A549 treated with CpdA at 1 μM for 4 hours (cell line): ENCODE results near the gene SPG11. TPM values are rescaled to one million over a fixed set of nuclear protein-coding genes. Genes with fewer than 3 reads are reported as not detected.

Experiments
- total RNA-seq: library from RNA; stranded (reverse); fragments of 200-300 nt; extraction: Qiagen RNA extraction; gene quantifications from 5 replicates; pipeline ENCODE4 v1.2.3, GENCODE V29; 2022; ENCODE audit warnings: low read depth

Gene SPG11
- 7.8 to 9.1 TPM (median 8.7 TPM) in 5 replicates for total RNA-seq

GRCh38 chr15:44663410-44664308, at the start of gene SPG11:
TSS of gene SPG11 (minus strand) at chr15:44663662. CDS start at chr15:44663647, 15 bp downstream.

GRCh38 chr15:44711096-44711742, 47.8 kb upstream of the SPG11 start, which contains the start of the genes B2M and PATL2:
TSS of gene B2M (plus strand) at chr15:44711517. CDS start at chr15:44711547, 30 bp downstream.
TSS of gene PATL2 (minus strand) at chr15:44711323. CDS start at chr15:44676490, 34,833 bp downstream.

GRCh38 chr15:44536962-44537734, 126.3 kb downstream of the SPG11 start, which contains the start of gene EIF3J:
TSS of gene EIF3J (plus strand) at chr15:44537147. CDS start at chr15:44537195, 48 bp downstream.

Other genes starting within 250 kb of the SPG11 start
- 10.5 to 33.0 TPM (median 14.9 TPM) in 5 replicates for gene CTDSPL2, start 236.0 kb downstream of the SPG11 start, total RNA-seq
- 85.6 to 115 TPM (median 93.1 TPM) in 5 replicates for gene EIF3J, start 126.5 kb downstream of the SPG11 start, total RNA-seq
- 0.08 to 0.34 TPM (median 0.13 TPM) in 3 of 5 replicates, not detected in the others for gene PATL2, start 47.7 kb upstream of the SPG11 start, total RNA-seq
- gene B2M, start 47.9 kb upstream of the SPG11 start, total RNA-seq, result 421 to 497 TPM (median 446 TPM) in 5 replicates
- 3.3 to 7.1 TPM (median 5.2 TPM) in 5 replicates for gene TRIM69, start 72.9 kb upstream of the SPG11 start, total RNA-seq